ENCODE measurements around the gene STEAP1B. TPM values are rescaled to one million over a fixed set of nuclear protein-coding genes. Genes with fewer than 3 reads are reported as not detected.

The STEAP1B gene
- polyA plus RNA-seq, 1 of the 3 experiments (the other 2 are of a cell fraction), result 14.7 TPM

DNA sequence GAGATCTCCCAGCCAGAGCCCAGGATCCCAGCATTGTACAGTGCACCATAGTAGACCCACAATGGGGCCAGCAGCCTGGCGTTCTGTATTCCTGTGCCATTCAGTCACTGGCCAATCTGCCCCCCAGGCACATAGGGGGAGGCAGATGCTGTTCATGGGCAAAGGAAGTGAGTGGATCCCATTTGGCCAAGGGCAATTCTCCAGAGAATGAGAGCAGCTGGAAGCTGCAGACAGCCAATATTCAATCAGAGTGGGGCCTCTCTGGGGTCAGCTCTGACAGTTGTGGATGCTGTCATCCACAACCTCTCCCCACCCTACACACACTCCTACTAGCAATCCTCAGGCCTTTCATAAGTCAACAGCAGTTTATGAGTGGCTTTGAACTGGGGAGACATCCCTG lies 17.5 kb downstream of the STEAP1B start:
- no peaks in the 10 kb centered on the region for H3K9me3 ChIP-seq
- H3K4me2 ChIP-seq, result no peak overlapping the region
- TF ChIP-seq JUND (IDR thresholded peaks at IDR 0.05) (no peak), FOSL2 (IDR thresholded peaks at IDR 0.05; ENCODE audit: borderline replicate concordance, low read depth) (no peak), TCF12 (IDR thresholded peaks at IDR 0.05) (no peak), MXI1 (IDR thresholded peaks at IDR 0.05; ENCODE audit: low read depth, low read length) (no peak)
- TF ChIP-seq, protein P1, sequence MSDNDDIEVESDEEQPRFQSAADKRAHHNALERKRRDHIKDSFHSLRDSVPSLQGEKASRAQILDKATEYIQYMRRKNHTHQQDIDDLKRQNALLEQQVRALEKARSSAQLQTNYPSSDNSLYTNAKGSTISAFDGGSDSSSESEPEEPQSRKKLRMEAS (IDR thresholded peaks at IDR 0.05; ENCODE audit: low read depth), result no peak
- TF ChIP-seq, protein P2, sequence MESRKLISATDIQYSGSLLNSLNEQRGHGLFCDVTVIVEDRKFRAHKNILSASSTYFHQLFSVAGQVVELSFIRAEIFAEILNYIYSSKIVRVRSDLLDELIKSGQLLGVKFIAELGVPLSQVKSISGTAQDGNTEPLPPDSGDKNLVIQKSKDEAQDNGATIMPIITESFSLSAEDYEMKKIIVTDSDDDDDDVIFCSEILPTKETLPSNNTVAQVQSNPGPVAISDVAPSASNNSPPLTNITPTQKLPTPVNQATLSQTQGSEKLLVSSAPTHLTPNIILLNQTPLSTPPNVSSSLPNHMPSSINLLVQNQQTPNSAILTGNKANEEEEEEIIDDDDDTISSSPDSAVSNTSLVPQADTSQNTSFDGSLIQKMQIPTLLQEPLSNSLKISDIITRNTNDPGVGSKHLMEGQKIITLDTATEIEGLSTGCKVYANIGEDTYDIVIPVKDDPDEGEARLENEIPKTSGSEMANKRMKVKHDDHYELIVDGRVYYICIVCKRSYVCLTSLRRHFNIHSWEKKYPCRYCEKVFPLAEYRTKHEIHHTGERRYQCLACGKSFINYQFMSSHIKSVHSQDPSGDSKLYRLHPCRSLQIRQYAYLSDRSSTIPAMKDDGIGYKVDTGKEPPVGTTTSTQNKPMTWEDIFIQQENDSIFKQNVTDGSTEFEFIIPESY (IDR thresholded peaks at IDR 0.05; ENCODE audit: borderline replicate concordance, low read depth), result no peak
- TF ChIP-seq, protein P3, sequence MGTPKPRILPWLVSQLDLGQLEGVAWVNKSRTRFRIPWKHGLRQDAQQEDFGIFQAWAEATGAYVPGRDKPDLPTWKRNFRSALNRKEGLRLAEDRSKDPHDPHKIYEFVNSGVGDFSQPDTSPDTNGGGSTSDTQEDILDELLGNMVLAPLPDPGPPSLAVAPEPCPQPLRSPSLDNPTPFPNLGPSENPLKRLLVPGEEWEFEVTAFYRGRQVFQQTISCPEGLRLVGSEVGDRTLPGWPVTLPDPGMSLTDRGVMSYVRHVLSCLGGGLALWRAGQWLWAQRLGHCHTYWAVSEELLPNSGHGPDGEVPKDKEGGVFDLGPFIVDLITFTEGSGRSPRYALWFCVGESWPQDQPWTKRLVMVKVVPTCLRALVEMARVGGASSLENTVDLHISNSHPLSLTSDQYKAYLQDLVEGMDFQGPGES (IDR thresholded peaks at IDR 0.05; ENCODE audit: low read depth, low read length), result no peak
- H3K9me2 ChIP-seq, result no peaks in the 10 kb centered on the region
- DNase-seq, result no peak
- peaks cover 0 to 19% of the 10 kb centered on the region in 2 experiments for H3K36me3 ChIP-seq (replicated peaks in 1 of 2; ENCODE audit: control insufficient read depth in 1 of 2, insufficient read depth in 2 of 2, low read length in 1 of 2)
- no peak overlapping the region for H3K27ac ChIP-seq (ENCODE audit: low read depth in 2 of 2, low read length in 1 of 2)
- H2AFZ ChIP-seq (ENCODE audit: low read depth), result no peak overlapping the region
- ChIA-PET CTCF (interaction anchor here (2.6 to 17.0 kb wide), 2 partner anchors 370 to 379 kb away, joined by 16 to 203 read pairs; no protein-coding TSS in a partner anchor), POLR2A (no interaction called here)
- no peaks in the 10 kb centered on the region for H3K79me2 ChIP-seq (ENCODE audit: insufficient read depth)
- H3F3A ChIP-seq (replicated peaks; ENCODE audit: insufficient read depth), result peaks cover 7% of the 10 kb centered on the region
- peaks cover 14 to 15% of the 10 kb centered on the region in 2 experiments; a peak in 3 of 4 replicates for H3K4me1 ChIP-seq (ENCODE audit: control insufficient read depth in 1 of 2, insufficient read depth in 2 of 2, low read depth in 1 of 2, low read length in 1 of 2)
- no peak overlapping the region for H3K9ac ChIP-seq
- H4K20me1 ChIP-seq (ENCODE audit: insufficient read depth), result no peaks in the 10 kb centered on the region
- 55% methylated on average over 1 of the region's 1 CpG for WGBS (ENCODE audit: low lambda C conversion rate)
- H3K4me3 ChIP-seq (ENCODE audit: low read depth in 2 of 2, low read length in 1 of 2), result no peak overlapping the region
- H3K27me3 ChIP-seq (ENCODE audit: insufficient read depth), result no peaks in the 10 kb centered on the region

DNA sequence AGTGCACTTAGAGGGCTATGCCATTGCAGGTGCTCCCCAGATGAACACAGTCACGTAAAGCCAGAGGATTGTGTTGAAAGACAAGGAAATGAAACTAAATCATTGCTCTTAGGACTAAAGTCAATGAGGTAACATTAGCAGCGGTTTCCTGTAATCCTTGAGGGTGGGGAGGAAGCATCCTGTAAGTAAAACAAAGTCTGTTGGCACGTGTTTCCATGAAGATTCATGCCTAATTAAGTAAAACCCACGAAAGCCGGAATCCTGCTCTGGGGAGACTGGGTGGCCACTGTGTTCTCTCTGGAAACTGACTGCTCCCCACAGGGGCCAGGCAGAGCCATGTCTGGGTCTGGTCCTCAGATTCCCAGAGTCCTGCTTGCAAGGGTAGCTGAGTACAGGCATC lies 18.3 kb downstream of the STEAP1B start:
- ChIA-PET CTCF (interaction anchor here (2.6 to 17.0 kb wide), 2 partner anchors 370 to 378 kb away, joined by 16 to 203 read pairs; no protein-coding TSS in a partner anchor), POLR2A (no interaction called here)
- H3F3A ChIP-seq (replicated peaks; ENCODE audit: insufficient read depth), result peaks cover 7% of the 10 kb centered on the region
- H3K79me2 ChIP-seq (ENCODE audit: insufficient read depth), result no peaks in the 10 kb centered on the region
- H4K20me1 ChIP-seq (ENCODE audit: insufficient read depth), result no peaks in the 10 kb centered on the region
- no peaks in the 10 kb centered on the region for H3K9me2 ChIP-seq
- H3K4me1 ChIP-seq (ENCODE audit: control insufficient read depth in 1 of 2, insufficient read depth in 2 of 2, low read depth in 1 of 2, low read length in 1 of 2), result peaks cover 14% of the 10 kb centered on the region in 2 experiments; a peak in 3 of 4 replicates
- no peak overlapping the region for H3K9ac ChIP-seq
- no peak overlapping the region for H3K27ac ChIP-seq (ENCODE audit: low read depth in 2 of 2, low read length in 1 of 2)
- no peak overlapping the region for H2AFZ ChIP-seq (ENCODE audit: low read depth)
- no peaks in the 10 kb centered on the region for H3K9me3 ChIP-seq
- WGBS (ENCODE audit: low lambda C conversion rate), result 79% methylated on average over 5 of the region's 5 CpGs
- no peak overlapping the region for H3K4me3 ChIP-seq (ENCODE audit: low read depth in 2 of 2, low read length in 1 of 2)
- DNase-seq, result no peak
- H3K4me2 ChIP-seq, result no peak overlapping the region
- H3K27me3 ChIP-seq (ENCODE audit: insufficient read depth), result no peaks in the 10 kb centered on the region
- H3K36me3 ChIP-seq (replicated peaks in 1 of 2; ENCODE audit: control insufficient read depth in 1 of 2, insufficient read depth in 2 of 2, low read length in 1 of 2), result peaks cover 0 to 22% of the 10 kb centered on the region in 2 experiments
- TF ChIP-seq EP300 (IDR thresholded peaks at IDR 0.05; ENCODE audit: borderline replicate concordance in 1 of 2, low read depth in 1 of 2, low read length in 1 of 2) (no peak), RCOR1 (IDR thresholded peaks at IDR 0.05; ENCODE audit: low read length) (no peak), ELF1 (IDR thresholded peaks at IDR 0.05) (no peak), FOXJ3 (CRISPR knock-in tag; IDR thresholded peaks at IDR 0.05) (no peak), SIN3A (IDR thresholded peaks at IDR 0.05; ENCODE audit: borderline replicate concordance, low read depth, low read length) (no peak), TAF1 (IDR thresholded peaks at IDR 0.05; ENCODE audit: borderline replicate concordance, low read depth, low read length) (no peak), CHD2 (IDR thresholded peaks at IDR 0.05; ENCODE audit: low read length, partially characterized antibody) (no peak), TCF12 (IDR thresholded peaks at IDR 0.05) (no peak), MEF2A (IDR thresholded peaks at IDR 0.05; ENCODE audit: borderline replicate concordance, low read depth) (no peak), TEAD4 (IDR thresholded peaks at IDR 0.05; ENCODE audit: borderline replicate concordance, insufficient read depth) (no peak), GABPA (IDR thresholded peaks at IDR 0.05; ENCODE audit: low read depth) (no peak), NFIC (IDR thresholded peaks at IDR 0.05; ENCODE audit: borderline replicate concordance) (no peak), FOXM1 (IDR thresholded peaks at IDR 0.05; ENCODE audit: low read depth) (no peak)
- TF ChIP-seq, protein P3 (IDR thresholded peaks at IDR 0.05; ENCODE audit: low read depth, low read length), result no peak
- TF ChIP-seq, protein P4, sequence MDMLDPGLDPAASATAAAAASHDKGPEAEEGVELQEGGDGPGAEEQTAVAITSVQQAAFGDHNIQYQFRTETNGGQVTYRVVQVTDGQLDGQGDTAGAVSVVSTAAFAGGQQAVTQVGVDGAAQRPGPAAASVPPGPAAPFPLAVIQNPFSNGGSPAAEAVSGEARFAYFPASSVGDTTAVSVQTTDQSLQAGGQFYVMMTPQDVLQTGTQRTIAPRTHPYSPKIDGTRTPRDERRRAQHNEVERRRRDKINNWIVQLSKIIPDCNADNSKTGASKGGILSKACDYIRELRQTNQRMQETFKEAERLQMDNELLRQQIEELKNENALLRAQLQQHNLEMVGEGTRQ (IDR thresholded peaks at IDR 0.05; ENCODE audit: borderline replicate concordance, low read depth, low read length), result no peak
- TF ChIP-seq, protein P5, sequence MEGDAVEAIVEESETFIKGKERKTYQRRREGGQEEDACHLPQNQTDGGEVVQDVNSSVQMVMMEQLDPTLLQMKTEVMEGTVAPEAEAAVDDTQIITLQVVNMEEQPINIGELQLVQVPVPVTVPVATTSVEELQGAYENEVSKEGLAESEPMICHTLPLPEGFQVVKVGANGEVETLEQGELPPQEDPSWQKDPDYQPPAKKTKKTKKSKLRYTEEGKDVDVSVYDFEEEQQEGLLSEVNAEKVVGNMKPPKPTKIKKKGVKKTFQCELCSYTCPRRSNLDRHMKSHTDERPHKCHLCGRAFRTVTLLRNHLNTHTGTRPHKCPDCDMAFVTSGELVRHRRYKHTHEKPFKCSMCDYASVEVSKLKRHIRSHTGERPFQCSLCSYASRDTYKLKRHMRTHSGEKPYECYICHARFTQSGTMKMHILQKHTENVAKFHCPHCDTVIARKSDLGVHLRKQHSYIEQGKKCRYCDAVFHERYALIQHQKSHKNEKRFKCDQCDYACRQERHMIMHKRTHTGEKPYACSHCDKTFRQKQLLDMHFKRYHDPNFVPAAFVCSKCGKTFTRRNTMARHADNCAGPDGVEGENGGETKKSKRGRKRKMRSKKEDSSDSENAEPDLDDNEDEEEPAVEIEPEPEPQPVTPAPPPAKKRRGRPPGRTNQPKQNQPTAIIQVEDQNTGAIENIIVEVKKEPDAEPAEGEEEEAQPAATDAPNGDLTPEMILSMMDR (IDR thresholded peaks at IDR 0.05), result no peak
